Peyer's patch (tissue), 4 donors: ENCODE data around the gene ATP6AP1. TPM values are rescaled to one million over a fixed set of nuclear protein-coding genes. Genes with fewer than 3 reads are reported as not detected.

Experiments
- DNase-seq, 3 donors: peaks; one replicate each; pipeline ENCODE4 v3.0.0-alpha.2; 2017 to 2019
- H3K27ac ChIP-seq, 4 donors: fragments of 200-600 bp; sonication (generic); one replicate each; pipeline ENCODE4 v1.5.1; 2016 to 2019
- H3K27me3 ChIP-seq, 2 donors: fragments of 200-600 bp; sonication (generic); one replicate each; pipeline ENCODE4 v1.5.1; 2019
- H3K36me3 ChIP-seq, 3 donors: fragments of 200-600 bp; sonication (generic); one replicate each; pipeline ENCODE4 v1.5.1; 2016 to 2019
- H3K4me1 ChIP-seq, 4 donors: fragments of 200-600 bp; sonication (generic); one replicate each; pipeline ENCODE4 v1.5.1; 2016 to 2019
- H3K4me3 ChIP-seq, 4 donors: fragments of 200-600 bp; sonication (generic); 1 replicate in 3 of 4; 2 replicates in 1 of 4; pipeline ENCODE4 v1.5.1; 2016 to 2019; ENCODE audit warnings: mild to moderate bottlenecking in 1 of 4
- H3K9me3 ChIP-seq, 4 donors: fragments of 200-600 bp; sonication (generic); one replicate each; pipeline ENCODE4 v1.5.1; 2016 to 2019; ENCODE audit warnings: mild to moderate bottlenecking in 1 of 4
- CTCF ChIP-seq, 6 experiments: fragments of 450-650 bp in 4 of 6; fragments of 200-600 bp in 2 of 6; sonication (generic) in 1 of 6; IDR thresholded peaks; one replicate each; pipeline ENCODE4 v1.5.1; 2017 to 2019; ENCODE audit warnings: antibody characterized with exemption in 6 of 6, mild to moderate bottlenecking in 3 of 6, moderate library complexity in 1 of 6
- POLR2A ChIP-seq, 2 donors: fragments of 450-650 bp; IDR thresholded peaks; one replicate each; pipeline ENCODE4 v1.5.1; 2017; ENCODE audit warnings: antibody characterized with exemption in 2 of 2, mild to moderate bottlenecking in 2 of 2, moderate library complexity in 2 of 2
- total RNA-seq, 4 donors: library from RNA; depleted of rRNA; stranded (reverse); fragments of >200 nt; gene quantifications; one replicate each; pipeline ENCODE4 v1.1.0, GENCODE V29; 2016

Gene ATP6AP1, protein sequence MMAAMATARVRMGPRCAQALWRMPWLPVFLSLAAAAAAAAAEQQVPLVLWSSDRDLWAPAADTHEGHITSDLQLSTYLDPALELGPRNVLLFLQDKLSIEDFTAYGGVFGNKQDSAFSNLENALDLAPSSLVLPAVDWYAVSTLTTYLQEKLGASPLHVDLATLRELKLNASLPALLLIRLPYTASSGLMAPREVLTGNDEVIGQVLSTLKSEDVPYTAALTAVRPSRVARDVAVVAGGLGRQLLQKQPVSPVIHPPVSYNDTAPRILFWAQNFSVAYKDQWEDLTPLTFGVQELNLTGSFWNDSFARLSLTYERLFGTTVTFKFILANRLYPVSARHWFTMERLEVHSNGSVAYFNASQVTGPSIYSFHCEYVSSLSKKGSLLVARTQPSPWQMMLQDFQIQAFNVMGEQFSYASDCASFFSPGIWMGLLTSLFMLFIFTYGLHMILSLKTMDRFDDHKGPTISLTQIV
- 10 to 100 TPM; 11.6 to 80.0 (median 54.9) TPM for total RNA-seq

DNA sequence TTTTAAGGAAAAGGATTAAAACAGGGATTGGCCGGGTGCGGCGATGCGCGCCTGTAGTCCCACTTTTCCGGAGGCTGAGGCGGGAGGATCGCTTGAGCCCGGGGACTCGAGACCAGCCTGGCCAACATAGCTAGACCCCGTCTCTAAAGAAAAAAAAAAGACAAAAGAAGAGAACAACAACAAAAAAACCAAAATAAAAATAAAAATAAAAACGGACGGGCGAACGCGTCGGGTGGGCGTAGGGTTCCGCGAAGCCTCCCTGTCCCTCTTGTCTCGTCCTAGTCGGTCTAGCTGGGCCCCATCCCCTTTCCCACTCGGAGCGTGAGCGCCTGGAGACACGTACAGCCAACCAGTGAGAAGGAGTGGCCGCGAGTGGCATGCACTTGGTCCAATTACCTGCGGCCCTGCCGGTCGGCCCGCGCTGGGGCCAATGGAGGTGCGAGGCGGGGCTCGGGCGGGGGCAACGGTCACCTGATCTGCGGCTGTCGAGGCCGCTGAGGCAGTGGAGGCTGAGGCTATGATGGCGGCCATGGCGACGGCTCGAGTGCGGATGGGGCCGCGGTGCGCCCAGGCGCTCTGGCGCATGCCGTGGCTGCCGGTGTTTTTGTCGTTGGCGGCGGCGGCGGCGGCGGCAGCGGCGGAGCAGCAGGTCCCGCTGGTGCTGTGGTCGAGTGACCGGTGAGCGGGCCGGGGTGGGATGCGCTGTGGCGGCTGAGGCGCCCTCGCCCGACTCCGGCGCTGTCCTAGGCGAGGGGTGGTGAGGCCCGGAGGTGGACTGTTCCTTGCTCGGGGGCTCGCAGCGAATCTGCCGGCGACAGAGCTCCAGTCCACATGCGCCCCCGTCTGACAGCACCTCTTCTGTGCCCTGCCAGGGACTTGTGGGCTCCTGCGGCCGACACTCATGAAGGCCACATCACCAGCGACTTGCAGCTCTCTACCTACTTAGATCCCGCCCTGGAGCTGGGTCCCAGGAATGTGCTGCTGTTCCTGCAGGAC, at the start of gene ATP6AP1:
Gene ATP6AP1 (plus strand): TSS at position 502 of the 996 bp plus-strand sequence. CDS start 16 bp downstream, at position 518.
- Histone ChIP-seq H3K4me3 (peak within 1 kb of the TSS; percentile 66 to 90 (median 80)), H3K4me1 (peaks cover 0 to 15% (median 0%) of the 10 kb centered on the region in 4 donors), H3K36me3 (peaks cover 0 to 11% (median 0%) of the 10 kb centered on the region in 3 donors), H3K27ac (peak within 1 kb of the TSS; percentile 77 to 88 (median 84)), H3K9me3 (no peaks in the 10 kb centered on the region), H3K27me3 (no peaks in the 10 kb centered on the region)
- peak; percentile 86 to 96 (median 92) for DNase-seq
- peak; percentile 56 to 59 for TF ChIP-seq POLR2A (IDR thresholded peaks at IDR 0.05)
- no peak for TF ChIP-seq CTCF (IDR thresholded peaks at IDR 0.05)

DNA sequence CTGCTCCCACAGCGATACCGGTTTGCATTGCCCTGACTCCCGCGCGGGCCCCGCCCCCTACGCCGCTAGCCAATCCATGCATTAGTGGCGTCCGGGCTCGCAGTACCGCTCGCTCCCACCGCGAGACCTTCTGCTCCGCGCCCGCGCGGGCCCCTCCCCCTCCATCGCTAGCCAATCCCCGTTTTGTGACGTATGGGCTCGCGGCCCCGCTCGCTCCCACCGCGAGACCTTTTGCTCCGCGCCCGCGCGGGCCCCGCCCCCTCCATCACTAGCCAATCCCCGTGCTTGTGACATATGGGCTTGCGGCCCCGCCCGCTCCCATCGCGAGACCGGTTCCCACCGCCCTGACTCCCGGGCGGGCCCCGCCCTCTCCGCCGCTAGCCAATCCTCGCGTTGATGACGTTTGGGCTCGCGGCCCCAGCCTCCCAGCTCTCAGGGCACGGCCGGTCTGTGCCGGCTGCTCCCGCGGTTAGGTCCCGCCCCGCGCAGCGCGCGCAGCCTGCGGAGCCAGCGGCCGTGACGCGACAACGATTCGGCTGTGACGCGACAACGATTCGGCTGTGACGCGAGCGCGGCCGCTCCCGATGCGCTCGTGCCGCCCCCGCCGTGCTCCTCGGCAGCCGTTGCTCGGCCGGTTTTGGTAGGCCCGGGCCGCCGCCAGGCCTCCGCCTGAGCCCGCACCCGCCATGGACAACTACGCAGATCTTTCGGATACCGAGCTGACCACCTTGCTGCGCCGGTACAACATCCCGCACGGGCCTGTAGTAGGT, 49.5 kb upstream of the ATP6AP1 start, which contains the start of gene EMD:
Gene EMD (plus strand): TSS at position 497 of the 770 bp plus-strand sequence. CDS start 190 bp downstream, at position 687.
- peak within 1 kb of the TSS; percentile 94 to 99 (median 98) for H3K27ac ChIP-seq
- peak within 1 kb of the TSS; percentile 74 to 88 (median 80) for H3K4me3 ChIP-seq
- H3K27me3 ChIP-seq, result no peaks in the 10 kb centered on the region
- H3K36me3 ChIP-seq, result peaks cover 0 to 4% (median 0%) of the 10 kb centered on the region in 3 donors
- peaks cover 0 to 15% (median 5%) of the 10 kb centered on the region in 4 donors for H3K4me1 ChIP-seq
- TF ChIP-seq POLR2A (IDR thresholded peaks at IDR 0.05) (peak; percentile 67 to 75), CTCF (IDR thresholded peaks at IDR 0.05) (peak in 3 of 6 experiments; percentile 26 to 30 (median 29))
- DNase-seq, result peak; percentile 96 to 99 (median 97)
- no peaks in the 10 kb centered on the region for H3K9me3 ChIP-seq

DNA sequence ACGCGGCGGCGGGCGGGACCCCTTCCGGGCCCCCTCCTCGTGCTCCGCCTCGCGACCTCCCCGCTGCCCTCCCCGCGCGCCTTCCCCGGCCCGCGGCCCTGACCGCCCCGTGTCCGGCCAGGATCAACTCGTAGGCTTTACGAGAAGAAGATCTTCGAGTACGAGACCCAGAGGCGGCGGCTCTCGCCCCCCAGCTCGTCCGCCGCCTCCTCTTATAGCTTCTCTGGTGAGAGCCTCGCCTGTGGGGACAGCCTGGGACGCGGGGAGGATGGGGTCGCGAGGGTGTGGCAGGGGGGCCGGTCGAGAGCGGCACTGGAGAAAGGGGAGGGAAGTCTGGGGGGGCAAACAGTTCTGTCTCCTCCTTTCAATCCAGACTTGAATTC, 48.9 kb upstream of the ATP6AP1 start:
- no peak for DNase-seq
- peaks cover 0 to 10% (median 4%) of the 10 kb centered on the region in 4 donors for H3K4me1 ChIP-seq
- H3K4me3 ChIP-seq, result peak overlapping the region; percentile 74 to 88 (median 80)

GRCh38 chrX:154380153-154380552, 48.3 kb upstream of the ATP6AP1 start:
- H3K27me3 ChIP-seq, result no peaks in the 10 kb centered on the region
- H3K9me3 ChIP-seq, result no peaks in the 10 kb centered on the region
- DNase-seq, result no peak
- peak overlapping the region; percentile 74 to 88 (median 80) for H3K4me3 ChIP-seq
- peaks cover 0 to 4% (median 0%) of the 10 kb centered on the region in 3 donors for H3K36me3 ChIP-seq
- no peak for TF ChIP-seq CTCF (IDR thresholded peaks at IDR 0.05)
- no peak for TF ChIP-seq POLR2A (IDR thresholded peaks at IDR 0.05)
- H3K4me1 ChIP-seq, result peaks cover 0 to 9% (median 4%) of the 10 kb centered on the region in 4 donors
- H3K27ac ChIP-seq, result peak overlapping the region; percentile 92 to 99 (median 98)

More for the DNA sequence above, 48.9 kb upstream of the ATP6AP1 start:
- H3K27me3 ChIP-seq, result no peaks in the 10 kb centered on the region
- peak overlapping the region; percentile 92 to 99 (median 98) for H3K27ac ChIP-seq
- TF ChIP-seq POLR2A (IDR thresholded peaks at IDR 0.05) (no peak), CTCF (IDR thresholded peaks at IDR 0.05) (no peak)
- no peaks in the 10 kb centered on the region for H3K9me3 ChIP-seq
- peaks cover 0 to 4% (median 0%) of the 10 kb centered on the region in 3 donors for H3K36me3 ChIP-seq
